ENCODE results near the gene IL32. TPM values are rescaled to one million over a fixed set of nuclear protein-coding genes. Genes with fewer than 3 reads are reported as not detected.

IL32 gene
- total and polyA plus RNA-seq, 2 donors (not counting 1 experiment from before 2014, with no cell fraction given) = 2.0 to 2.3 TPM

DNA sequence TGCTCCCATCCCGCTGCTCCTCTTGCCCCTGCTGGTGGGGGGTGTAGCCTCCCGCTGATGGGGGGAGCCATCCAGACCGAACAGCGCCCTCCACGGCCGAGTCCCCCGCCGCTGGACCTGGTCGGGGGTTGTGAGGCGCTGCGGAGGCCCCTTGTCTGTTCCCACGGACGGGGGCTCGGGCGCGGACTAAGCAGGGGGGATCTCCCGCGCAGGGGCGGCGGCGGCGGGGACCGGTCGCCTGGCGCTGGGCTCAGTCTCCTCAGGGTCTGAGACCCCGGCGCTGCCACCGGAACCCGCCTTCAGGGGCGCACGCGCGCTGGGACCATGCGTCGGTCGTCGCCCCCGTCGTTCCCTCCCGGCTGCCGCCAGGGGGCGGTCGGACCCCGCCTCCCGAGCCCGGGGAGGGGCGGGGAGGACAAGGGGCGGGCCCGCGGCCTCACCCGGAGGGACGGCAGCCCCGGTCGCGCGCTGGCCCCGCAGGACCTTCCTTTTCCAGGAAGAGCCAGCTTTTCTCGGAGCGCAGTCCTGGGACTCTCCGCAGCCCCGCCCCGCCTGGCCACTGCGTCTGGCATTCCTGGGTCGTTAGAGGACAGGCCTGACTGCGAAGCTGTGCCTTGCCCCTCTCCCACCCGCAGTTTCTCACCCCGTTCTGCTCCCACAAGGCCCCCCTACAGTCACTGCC lies 6.3 kb upstream of the IL32 start:
- Histone ChIP-seq H3K9me3 (ENCODE audit: control extremely low read depth in 1 of 3, control insufficient read depth in 2 of 3, insufficient read depth in 1 of 3, low read length in 2 of 3) (no peaks in the 10 kb centered on the region), H3K4me3 (ENCODE audit: control extremely low read depth in 1 of 5, extremely low read depth in 1 of 5, insufficient read depth in 1 of 5, low read depth in 2 of 5, low read length in 4 of 5) (peak overlapping the region in 4 of 5 experiments; percentile 75 to 93 (median 82)), H2AFZ (ENCODE audit: insufficient read depth, low read depth, low read length, poor library complexity, severe bottlenecking) (peak overlapping the region; percentile 98), H3K27ac (ENCODE audit: low read length in 2 of 2) (peak overlapping the region; percentile 38 to 74), H3K79me2 (ENCODE audit: control insufficient read depth, insufficient read depth, low read length) (no peaks in the 10 kb centered on the region), H3K4me2 (replicated peaks; ENCODE audit: low read depth, low read length, poor library complexity, severe bottlenecking) (peak overlapping the region; percentile 99), H3K27me3 (replicated peaks in 1 of 4; ENCODE audit: control extremely low read depth in 1 of 4, control insufficient read depth in 3 of 4, insufficient read depth in 4 of 4, low read length in 3 of 4) (peaks cover 0 to 6% (median 0%) of the 10 kb centered on the region in 4 experiments), H3K4me1 (ENCODE audit: control insufficient read depth in 2 of 2, insufficient read depth in 2 of 2, low read length in 2 of 2) (peaks cover 20 to 22% of the 10 kb centered on the region in 2 donors), H3K36me3 (replicated peaks in 1 of 2; ENCODE audit: control extremely low read depth in 1 of 2, control insufficient read depth in 1 of 2, extremely low read depth in 1 of 2, insufficient read depth in 2 of 2, low read length in 1 of 2) (no peaks in the 10 kb centered on the region), H3K9ac (ENCODE audit: low read length) (peak overlapping the region; percentile 83), H4K20me1 (ENCODE audit: control insufficient read depth, insufficient read depth, low read length, poor library complexity, severe bottlenecking) (no peaks in the 10 kb centered on the region)
- TF ChIP-seq, protein P1, sequence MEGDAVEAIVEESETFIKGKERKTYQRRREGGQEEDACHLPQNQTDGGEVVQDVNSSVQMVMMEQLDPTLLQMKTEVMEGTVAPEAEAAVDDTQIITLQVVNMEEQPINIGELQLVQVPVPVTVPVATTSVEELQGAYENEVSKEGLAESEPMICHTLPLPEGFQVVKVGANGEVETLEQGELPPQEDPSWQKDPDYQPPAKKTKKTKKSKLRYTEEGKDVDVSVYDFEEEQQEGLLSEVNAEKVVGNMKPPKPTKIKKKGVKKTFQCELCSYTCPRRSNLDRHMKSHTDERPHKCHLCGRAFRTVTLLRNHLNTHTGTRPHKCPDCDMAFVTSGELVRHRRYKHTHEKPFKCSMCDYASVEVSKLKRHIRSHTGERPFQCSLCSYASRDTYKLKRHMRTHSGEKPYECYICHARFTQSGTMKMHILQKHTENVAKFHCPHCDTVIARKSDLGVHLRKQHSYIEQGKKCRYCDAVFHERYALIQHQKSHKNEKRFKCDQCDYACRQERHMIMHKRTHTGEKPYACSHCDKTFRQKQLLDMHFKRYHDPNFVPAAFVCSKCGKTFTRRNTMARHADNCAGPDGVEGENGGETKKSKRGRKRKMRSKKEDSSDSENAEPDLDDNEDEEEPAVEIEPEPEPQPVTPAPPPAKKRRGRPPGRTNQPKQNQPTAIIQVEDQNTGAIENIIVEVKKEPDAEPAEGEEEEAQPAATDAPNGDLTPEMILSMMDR (IDR thresholded peaks at IDR 0.05) = peak; percentile 94
- no peak for TF ChIP-seq EZH2 (IDR thresholded peaks at IDR 0.05; ENCODE audit: borderline replicate concordance, insufficient read depth, low read depth, low read length, poor library complexity, severe bottlenecking)
- Mint-ChIP-seq H3K27ac (peak overlapping the region; percentile 65), H3K4me1 (peaks cover 20% of the 10 kb centered on the region), H3K4me3 (peak overlapping the region; percentile 87), H3K9me3 (ENCODE audit: insufficient read depth) (no peaks in the 10 kb centered on the region), H3K27me3 (no peaks in the 10 kb centered on the region)
- DNase-seq (peak; percentile 90), ATAC-seq (ENCODE audit: low read depth) (peak; percentile 97)
- ChIA-PET CTCF (interaction anchor here (0.6 to 6.5 kb wide), 29 partner anchors 11 to 398 kb away, joined by 3 to 140 read pairs (median 5); partner anchors contain the start of genes HCFC1R1, THOC6, ZNF213 and ZSCAN10), POLR2A (interaction anchor here (0.6 to 2.1 kb wide), 9 partner anchors 34 to 112 kb away, joined by 3 to 13 read pairs (median 7); partner anchors contain the start of gene ZNF213)
- intact Hi-C loops (cut with micrococcal nuclease) = loop anchor here (1.0 to 2.0 kb wide), 6 partner anchors 18 to 107 kb away; partner anchors contain the start of gene THOC6
- WGBS (ENCODE audit: insufficient coverage) = under 1% methylated on average over 67 of the region's 67 CpGs
